ENCODE data around the gene RPE65. TPM values are rescaled to one million over a fixed set of nuclear protein-coding genes. Genes with fewer than 3 reads are reported as not detected.

RPE65 gene
- total and polyA plus RNA-seq, 4 donors: 0.01 to 0.09 TPM; not detected in 2

Small RNA genes lying within 50 kb of the gene (small RNA-seq; reads per million reads assigned to genes)
- gene AL139413.1 (ENCODE audit: low replicate concordance): not detected

Other genes with a start within 250 kb of the RPE65 start
- 100 to 1,000 TPM; 111 to 128 TPM for gene WLS, start 217.4 kb downstream of the RPE65 start, total RNA-seq
- gene WLS, start 217.4 kb downstream of the RPE65 start, polyA plus RNA-seq: 10 to 100 TPM; 27.3 to 32.9 TPM
- gene DEPDC1, start 47.1 kb upstream of the RPE65 start, total RNA-seq: 1 to 10 TPM in 1 of 2 donors, under 1 TPM in 1; 0.46 to 4.1 TPM
- under 1 TPM; 0.28 to 0.33 TPM for gene DEPDC1, start 47.1 kb upstream of the RPE65 start, polyA plus RNA-seq